Lung microvascular endothelial cell (primary cell): ENCODE results near the gene IL4I1. TPM values are rescaled to one million over a fixed set of nuclear protein-coding genes. Genes with fewer than 3 reads are reported as not detected.
A peak's percentile ranks its signal among the peaks of the same experiment; 100 is the strongest.

Source experiments
- DNase-seq, 2 donors: peaks; one replicate each; pipeline versions ENCODE4 v3.0.0 to v3.0.0-alpha.2; 2010; ENCODE audit warnings: low read depth in 2 of 2
- total RNA-seq: library from RNA; depleted of rRNA; stranded (reverse); fragments of >200 nt; gene quantifications from 2 replicates; pipeline ENCODE4 v1.2.1, GENCODE V29; 2014

Gene IL4I1
- total RNA-seq, 1 donor from 2014 or later: 0.40 TPM

DNA sequence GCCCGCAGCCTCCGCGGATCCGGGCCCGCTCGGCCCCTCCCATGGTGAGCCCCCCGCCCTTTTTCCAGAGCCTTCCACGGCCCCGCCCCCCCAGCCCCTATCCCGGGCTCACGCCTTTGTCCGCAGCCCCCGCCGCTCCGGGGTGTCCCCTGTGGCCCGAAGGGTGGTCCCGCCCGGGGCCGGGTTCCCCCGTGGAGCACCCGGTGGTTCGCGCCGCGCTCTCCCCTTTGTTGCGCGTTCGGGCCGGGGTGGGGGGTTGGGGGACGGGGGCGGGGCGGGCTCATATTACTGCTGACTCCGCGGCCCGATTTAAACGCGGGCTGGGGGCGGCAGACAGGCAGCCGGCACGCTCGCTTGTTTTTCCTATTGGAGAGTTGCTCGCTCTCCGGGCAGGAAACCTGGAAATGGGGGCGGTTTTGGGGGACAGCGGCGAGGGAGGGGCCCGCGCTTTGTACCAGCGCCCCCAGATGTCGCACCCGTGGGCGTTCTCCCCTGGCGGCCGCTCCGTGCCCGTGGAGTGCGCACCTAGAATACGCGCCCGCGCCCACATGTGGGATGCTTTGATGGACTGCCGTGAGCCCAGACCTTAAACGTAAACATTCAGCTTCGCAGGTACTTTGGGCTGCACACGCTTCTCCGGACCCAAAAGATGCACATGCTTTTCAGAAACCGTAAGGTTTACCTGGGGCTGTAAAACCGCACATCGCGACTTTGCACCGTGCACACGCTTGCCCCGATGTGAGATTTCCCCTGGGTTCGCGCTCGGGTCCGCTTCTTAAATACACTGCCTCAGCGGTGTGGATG, 45.0 kb downstream of the IL4I1 start:
- peak; percentile 33 to 56 for DNase-seq

DNA sequence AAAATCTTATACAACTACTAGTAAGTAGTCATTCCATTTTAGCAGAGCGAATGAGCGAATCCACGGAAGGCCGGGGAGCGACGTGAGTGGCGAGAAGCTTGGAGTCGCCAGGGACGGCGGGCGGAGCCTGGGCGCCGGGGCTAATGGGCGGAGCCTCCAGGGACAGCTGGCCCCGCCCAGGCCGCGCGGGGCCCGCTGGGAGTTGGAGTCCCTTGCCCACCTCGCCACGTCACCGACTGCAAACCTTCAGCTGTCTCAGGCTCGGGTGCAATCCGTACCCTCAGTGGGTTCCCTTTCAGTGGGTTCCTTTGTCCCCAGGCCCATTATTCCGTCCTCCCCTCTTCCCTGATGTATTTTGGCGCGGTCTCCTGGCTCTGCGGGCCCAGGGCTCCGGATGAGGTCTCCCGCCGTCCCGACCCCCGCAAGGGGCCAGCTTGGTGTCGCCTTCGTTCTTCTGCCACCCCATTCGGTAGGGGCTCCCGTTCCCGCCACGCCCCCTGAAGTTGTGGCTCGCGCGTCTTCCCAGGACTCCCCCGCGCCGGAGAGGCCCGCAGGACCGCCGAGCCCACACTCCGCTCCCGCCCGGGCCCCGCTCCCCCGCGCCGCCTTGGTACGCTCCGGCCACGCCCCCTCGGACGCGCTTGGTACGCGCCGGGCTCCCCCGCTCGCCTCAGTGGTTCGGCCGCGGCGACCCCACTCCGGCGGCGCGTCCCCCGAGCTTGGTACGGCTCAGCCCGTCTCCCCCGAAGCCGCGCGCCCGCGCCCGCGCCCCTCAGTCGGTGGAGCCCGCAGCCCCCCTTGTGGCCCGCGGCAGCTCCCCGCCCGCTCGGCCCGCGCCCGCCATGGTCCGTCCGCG, 46.0 kb downstream of the IL4I1 start, which contains the start of gene PTOV1:
Gene PTOV1 (plus strand): TSS at position 673 of the 856 bp plus-strand sequence.
- peak; percentile 92 to 95 for DNase-seq

DNA sequence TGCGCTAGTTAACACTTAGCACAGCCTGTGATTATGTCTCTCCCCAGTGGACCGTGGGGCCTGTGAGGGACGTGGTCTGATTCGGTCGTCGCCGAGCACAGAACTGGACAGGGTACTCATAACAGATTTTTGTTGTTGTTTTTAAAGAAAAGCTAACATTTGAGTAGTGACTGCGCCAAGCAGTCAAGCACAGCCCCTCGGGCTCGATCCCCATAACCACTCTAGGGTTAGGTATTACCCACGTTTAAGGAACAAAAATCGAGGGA, 46.5 kb downstream of the IL4I1 start:
- DNase-seq: no peak

DNA sequence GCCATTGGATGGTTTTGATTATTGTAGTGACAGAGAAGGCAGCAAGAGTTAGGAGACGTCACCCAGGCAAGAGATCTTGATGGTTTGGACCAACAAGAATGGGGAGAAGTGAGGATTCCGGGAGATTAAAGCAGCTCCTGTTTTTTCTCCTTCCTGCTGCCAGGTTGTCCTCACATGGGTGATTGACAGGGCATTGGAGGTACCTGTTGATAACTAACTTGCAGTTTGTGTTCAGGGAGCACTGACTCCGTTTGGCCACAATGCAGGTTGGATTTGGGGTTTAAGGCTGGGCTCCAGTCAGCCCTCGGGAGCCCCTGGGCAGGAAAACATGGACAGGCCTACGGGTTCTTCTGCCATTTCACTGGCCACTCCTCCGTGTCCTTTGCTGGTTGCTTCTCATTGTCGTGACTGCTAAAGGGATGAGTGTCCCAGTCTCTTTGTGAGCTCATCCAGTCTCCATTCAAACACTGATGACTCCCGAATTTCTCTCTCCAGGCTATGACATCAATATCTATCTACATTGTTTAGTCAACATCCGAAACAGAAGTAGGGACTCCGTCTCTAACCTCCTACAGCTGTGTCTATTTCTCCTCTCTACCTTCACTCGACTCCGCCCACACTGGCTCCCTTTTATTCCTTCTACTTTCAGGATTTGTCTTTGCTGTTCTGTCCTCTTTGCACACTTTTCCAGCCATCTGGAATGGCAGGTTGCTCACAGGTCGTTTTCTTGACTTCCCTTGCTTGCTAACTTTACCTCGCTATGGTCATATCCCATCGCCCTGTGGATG, 47.1 kb downstream of the IL4I1 start:
- DNase-seq: no peak

DNA sequence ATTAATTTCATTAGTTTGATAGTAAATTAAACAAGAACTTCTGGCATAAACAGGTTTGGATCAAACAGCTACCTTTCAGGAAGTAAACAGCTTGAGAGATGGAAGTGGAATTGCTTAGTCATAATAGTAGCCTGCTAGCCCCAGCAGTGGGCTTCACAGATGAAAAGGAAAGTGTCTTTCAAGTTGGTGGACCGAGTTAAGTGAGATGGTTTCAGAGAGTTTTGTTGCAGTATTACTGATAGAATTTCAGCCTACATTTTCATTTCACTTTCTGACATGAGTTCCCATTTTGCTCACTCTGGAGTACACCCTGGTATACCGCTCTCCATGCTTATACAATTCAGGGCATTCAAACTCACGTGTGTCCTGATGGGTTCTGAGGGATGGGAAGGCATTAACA, 47.7 kb downstream of the IL4I1 start:
- DNase-seq: no peak

DNA sequence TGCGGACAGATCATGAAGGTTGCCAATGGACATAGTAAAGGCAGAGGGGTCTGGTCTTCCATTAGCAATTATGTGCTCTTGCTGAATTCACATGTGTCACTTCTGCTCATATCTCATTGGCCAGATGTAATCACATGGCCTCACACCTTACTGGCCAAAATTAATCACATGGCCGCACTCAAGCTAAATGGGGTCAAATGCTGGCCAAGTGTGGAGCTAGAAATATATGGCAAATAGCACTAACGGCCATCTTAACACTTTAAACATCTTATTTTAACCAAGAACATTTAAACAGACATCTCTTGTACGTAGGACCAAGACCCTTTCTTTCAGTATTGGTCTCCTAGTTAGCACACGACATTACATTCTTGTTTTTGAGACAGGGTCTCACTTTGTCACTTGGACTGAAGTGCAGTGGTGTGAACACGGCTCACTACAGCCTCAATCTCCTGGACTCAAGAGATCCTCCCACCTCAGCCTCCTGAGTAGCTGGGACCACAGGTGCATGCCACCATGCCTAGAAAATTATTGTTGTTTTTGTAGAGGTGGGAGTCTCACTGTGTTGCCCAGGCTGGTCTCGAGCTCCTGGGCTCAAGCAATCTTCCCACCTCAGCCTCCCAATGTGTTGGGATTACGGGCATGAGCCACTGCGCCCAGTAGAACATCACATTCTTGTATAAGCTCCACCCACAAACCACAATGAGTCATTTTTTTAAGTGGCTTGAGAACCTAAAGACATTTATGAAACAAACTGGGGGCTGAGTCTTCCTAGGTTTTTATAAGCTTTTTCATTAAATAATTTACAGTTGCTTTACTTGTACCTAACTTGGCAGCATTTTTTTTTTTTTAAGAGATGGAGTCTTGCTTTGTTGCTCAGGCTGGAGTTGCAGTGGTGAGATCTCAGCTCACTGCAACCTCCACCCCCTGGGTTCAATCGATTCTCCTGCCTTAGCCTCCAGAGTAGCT, 48.7 kb downstream of the IL4I1 start:
- peak in 1 of 2 donors; percentile 74 for DNase-seq

DNA sequence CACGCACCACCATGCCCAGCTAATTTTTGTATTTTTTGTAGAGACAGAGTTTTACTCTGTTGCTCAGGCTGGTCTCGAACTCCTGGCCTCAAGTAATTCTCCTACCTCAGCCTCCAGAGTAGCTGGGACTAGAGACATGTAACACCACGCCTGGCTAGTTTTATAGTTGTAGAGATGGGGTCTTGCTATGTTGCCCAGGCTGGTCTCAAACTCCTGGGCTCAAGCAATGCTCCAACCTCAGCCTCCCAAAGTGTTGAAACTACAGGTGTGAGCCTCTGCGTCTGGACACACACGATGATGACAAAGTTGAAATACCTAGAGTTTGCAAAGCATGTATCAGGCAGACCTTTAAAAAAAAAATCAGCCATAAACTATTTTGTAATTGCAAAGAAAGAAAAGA, 50.3 kb downstream of the IL4I1 start:
- DNase-seq: no peak

DNA sequence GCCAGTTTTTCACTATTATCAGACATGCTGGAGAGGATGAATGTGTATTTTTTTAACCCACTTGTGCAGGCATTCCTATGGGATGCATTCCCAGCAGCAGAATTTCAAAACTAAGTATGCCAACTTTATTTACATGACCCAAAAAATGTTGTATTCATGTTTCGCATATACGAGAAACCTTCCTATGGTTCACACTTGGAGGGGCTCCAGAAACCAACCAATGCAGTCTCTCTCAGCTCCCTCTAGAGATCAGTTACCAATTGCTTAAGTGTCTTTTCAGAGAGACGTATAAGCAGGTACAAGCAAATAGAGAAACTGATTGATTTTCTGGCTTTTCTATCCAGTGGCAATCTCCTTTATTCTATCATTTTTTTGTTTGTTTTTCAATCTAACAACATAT, 51.3 kb downstream of the IL4I1 start:
- no peak for DNase-seq

DNA sequence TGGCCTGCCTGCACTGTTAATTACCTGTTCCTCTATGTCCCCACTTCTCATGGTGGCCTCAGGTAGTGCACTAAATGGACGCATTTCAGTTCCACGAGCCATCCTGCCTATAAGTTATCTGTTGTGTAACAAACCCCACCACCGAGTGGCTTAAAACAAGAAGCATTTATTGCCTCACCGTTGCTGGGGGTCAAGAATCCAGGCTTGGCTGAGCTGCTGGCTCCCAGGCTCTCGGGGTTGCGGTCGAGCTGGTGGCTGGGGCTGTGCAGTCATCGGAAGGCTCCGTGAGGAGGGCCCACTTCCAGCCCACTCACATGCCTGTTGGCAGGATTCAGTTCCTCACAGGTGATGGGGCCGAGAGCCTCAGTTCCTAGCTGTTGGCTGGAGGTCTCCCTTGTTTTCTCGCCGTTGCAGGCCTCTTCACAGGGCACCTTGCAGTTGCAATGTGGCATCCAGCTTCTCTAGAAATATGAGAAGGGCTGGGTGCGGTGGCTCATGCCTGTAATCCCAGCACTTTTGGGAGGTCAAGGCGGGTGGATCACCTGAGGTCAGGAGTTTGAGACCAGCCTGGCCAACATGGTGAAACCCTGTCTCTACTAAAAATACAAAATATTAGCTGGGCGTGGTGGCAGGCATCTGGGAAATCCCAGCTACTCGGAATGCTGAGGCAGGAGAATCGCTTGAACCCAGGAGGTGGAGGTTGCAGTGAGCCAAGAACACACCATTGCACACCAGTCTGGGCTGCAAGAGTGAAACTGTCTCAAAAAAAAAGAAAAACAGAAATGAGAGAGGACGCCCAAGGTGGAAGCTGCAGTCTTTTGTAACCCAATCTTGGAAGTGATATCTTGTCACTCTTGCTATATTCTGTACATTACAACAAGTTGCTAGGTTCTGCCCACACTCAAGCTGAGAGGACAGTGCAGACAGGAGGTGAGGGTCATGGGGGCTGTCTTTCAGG, 52.3 kb downstream of the IL4I1 start:
- no peak for DNase-seq

DNA sequence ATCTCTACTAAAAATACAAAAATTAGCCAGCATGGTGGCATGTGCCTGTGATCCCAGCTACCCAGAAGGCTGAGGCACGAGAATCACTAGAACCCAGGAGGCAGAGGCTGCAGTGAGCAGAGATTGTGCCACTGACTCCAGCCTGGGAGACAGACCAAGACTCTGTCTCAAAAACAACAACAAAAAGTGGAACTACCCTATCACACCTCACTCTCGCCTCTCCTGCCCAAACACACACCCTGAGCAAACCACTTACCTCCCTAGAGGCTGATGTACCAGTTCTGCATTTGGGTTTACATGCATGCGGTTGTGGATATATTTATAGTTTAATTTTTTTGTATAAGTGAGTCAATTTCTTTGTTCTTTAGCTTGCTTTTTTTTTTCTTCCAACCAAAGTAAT, 53.4 kb downstream of the IL4I1 start:
- DNase-seq: no peak

DNA sequence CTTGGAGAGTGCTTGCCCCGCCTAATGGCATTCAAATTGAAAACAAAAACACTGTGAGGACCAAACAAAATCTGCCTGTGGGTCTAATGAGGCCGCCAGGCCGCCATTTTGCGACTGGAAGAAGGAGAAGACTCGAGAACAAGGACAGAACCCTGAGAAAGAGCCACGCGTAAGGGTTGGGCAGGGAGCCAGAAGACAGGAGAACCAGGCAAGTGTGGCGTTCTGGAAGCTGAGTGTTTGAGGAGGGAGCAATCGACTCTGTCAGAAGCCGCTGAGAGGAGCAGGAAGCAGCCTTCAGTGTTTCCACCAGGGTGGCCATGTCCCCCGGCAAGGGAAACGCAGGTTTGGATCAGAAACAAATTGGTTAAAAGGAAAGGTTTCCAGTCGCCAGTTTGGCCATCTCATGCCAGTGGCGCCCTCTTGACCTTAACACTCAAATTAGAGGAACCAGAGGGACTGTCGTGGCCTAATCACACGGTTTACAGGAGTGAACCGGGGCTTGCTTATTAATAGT, 55.9 kb downstream of the IL4I1 start:
- no peak for DNase-seq

DNA sequence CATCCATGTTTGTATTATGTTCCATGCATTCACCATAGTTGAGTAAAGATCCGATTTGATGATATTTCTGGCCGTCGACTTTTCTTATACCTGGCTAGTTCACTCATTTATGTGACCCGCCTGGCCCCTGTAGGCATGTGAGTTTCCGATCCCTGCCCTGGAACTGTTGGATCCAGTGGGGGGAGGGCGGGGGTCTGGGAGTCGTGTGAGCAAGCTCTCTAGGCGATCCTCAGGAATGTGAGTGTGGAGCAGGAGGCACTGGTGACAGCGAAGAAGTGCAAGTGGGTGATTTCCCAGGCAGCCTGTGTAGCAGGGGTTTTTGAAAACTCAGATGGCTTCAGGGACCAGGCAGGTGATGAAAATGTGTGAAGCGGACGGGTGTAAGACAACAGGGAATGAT, 56.4 kb downstream of the IL4I1 start:
- no peak for DNase-seq

DNA sequence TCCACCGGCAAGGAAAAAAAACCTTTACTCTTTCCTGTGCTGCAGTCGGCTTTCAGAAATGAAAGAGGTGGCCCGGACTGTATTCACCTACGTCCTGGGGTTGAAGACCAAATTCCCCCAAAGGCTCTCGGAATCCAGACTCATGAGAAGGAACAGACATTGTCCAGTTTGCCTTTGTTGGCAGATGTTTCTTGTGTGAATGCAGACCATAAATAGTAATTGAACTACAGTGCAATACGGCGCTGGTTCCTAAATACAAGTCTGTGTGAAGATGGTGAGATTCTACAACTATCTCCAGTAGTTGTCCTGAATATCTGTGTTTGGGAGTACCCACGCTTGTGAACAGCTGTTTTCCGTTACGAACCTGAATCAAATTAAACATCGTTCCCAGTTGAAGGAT, 57.0 kb downstream of the IL4I1 start:
- no peak for DNase-seq

Other genes with a start within 250 kb of the IL4I1 start
- gene IRF3, start 231.0 kb downstream of the IL4I1 start, total RNA-seq: 26.8 and 43.1 TPM in 2 replicates
- gene BCL2L12, start 231.0 kb downstream of the IL4I1 start, total RNA-seq: 3.4 and 4.8 TPM in 2 replicates
- 257 and 308 TPM in 2 replicates for gene PRMT1, start 219.6 kb downstream of the IL4I1 start, total RNA-seq
- gene ADM5, start 207.3 kb downstream of the IL4I1 start, total RNA-seq: 0.22 and 0.40 TPM in 2 replicates
- 14.1 and 14.4 TPM in 2 replicates for gene CPT1C, start 205.8 kb downstream of the IL4I1 start, total RNA-seq
- under 0.01 TPM in 2 replicates for gene TSKS, start 133.6 kb downstream of the IL4I1 start, total RNA-seq
- 37.1 and 41.6 TPM in 2 replicates for gene AP2A1, start 129.9 kb downstream of the IL4I1 start, total RNA-seq
- gene FUZ, start 83.6 kb downstream of the IL4I1 start, total RNA-seq: 11.6 and 14.3 TPM in 2 replicates
- 7.6 and 9.9 TPM in 2 replicates for gene MED25, start 78.6 kb downstream of the IL4I1 start, total RNA-seq
- gene PTOV1, start 45.7 kb downstream of the IL4I1 start, total RNA-seq: 42.1 and 49.6 TPM in 2 replicates
- 25.5 and 27.4 TPM in 2 replicates for gene PNKP, start 29.3 kb downstream of the IL4I1 start, total RNA-seq
- 5.7 and 8.1 TPM in 2 replicates for gene AKT1S1, start 19.5 kb downstream of the IL4I1 start, total RNA-seq
- 6.1 and 8.3 TPM in 2 replicates for gene TBC1D17, start 19.2 kb downstream of the IL4I1 start, total RNA-seq
- gene ATF5, start 32.3 kb upstream of the IL4I1 start, total RNA-seq: 2.4 and 3.4 TPM in 2 replicates
- gene NUP62, start 32.6 kb upstream of the IL4I1 start, total RNA-seq: 14.4 and 18.1 TPM in 2 replicates
- not detected in 2 replicates for gene SIGLEC11, start 64.3 kb upstream of the IL4I1 start, total RNA-seq
- 13.7 and 18.3 TPM in 2 replicates for gene VRK3, start 128.5 kb upstream of the IL4I1 start, total RNA-seq
- gene ZNF473, start 129.1 kb upstream of the IL4I1 start, total RNA-seq: 3.7 and 4.6 TPM in 2 replicates